AG04450 (cell line): ENCODE measurements around the gene MORC2. TPM values are rescaled to one million over a fixed set of nuclear protein-coding genes. Genes with fewer than 3 reads are reported as not detected.

Source experiments
- CTCF ChIA-PET: fragments of 300-600, 350-600 bp; formaldehyde crosslinking; extraction: SDS; loops from one replicate; lab custom pipeline; 2022; ENCODE audit warnings: antibody characterized with exemption, inconsistent platforms; lab: Charles Lee
- POLR2A ChIA-PET: fragments of 350-600 bp; formaldehyde crosslinking; extraction: SDS; loops from one replicate; lab custom pipeline; 2021; ENCODE audit warnings: antibody characterized with exemption, inconsistent platforms; lab: Yijun Ruan, JAX
- DNase-seq: peaks from one replicate; pipeline ENCODE4 v3.0.0-alpha.2; 2011; ENCODE audit warnings: low read depth, low spot score
- H3K27ac ChIP-seq: one replicate; pipeline ENCODE4 v1.5.1; 2012; ENCODE audit warnings: low read depth, low read length, control low read depth
- H3K27me3 ChIP-seq: one replicate; pipeline ENCODE4 v1.6.0; 2012; ENCODE audit warnings: low read length; ENCODE audit not compliant: control insufficient read depth, insufficient read depth
- H3K4me3 ChIP-seq: 2 replicates; pipeline ENCODE4 v1.5.1; 2011; ENCODE audit warnings: mild to moderate bottlenecking, low read depth, low read length, control low read depth
- H3K9me3 ChIP-seq: 2 replicates; pipeline ENCODE4 v1.5.1; 2012; ENCODE audit warnings: low read length; ENCODE audit not compliant: control insufficient read depth, insufficient read depth
- CTCF ChIP-seq: IDR thresholded peaks from 2 replicates; pipeline ENCODE4 v1.5.1; 2011; ENCODE audit warnings: low read depth, low read length, control low read depth, inconsistent platforms
- polyA plus RNA-seq: library from polyadenylated mRNA; depleted of rRNA; stranded (reverse); fragments of >200 nt; gene quantifications from 2 replicates; pipeline ENCODE4 v1.2.3, GENCODE V29; 2011; rRNA removed
- small RNA-seq: library from RNA; depleted of rRNA; stranded (forward); fragments of <200 nt; gene quantifications from one replicate; pipeline ENCODE3, GENCODE V24; 2012; ENCODE audit warnings: low read depth; ENCODE audit not compliant: insufficient read length

The MORC2 gene
- polyA plus RNA-seq, 1 experiment = 16.3 TPM

- ChIA-PET CTCF (no interaction called here), POLR2A (no interaction called here)
- DNase-seq = no peak
- Histone ChIP-seq H3K9me3 (no peaks in the 10 kb centered on the region), H3K27ac (no peak overlapping the region), H3K27me3 (peaks cover 12% of the 10 kb centered on the region), H3K4me3 (no peak overlapping the region)
- TF ChIP-seq CTCF = no peak
These were observed 92.3 kb downstream of the MORC2 start for GRCh38 chr22:30876221-30876751.

- H3K9me3 ChIP-seq = no peaks in the 10 kb centered on the region
- H3K4me3 ChIP-seq = no peak overlapping the region
- no peak overlapping the region for H3K27ac ChIP-seq
- CTCF ChIA-PET = interaction anchor here (1.1 kb wide), 1 partner anchor 241 kb away, joined by 3 read pairs; no protein-coding TSS in a partner anchor
- H3K27me3 ChIP-seq = peaks cover 12% of the 10 kb centered on the region
- TF ChIP-seq CTCF = no peak
- DNase-seq = no peak
- POLR2A ChIA-PET = no interaction called here
These were observed 92.9 kb downstream of the MORC2 start for GRCh38 chr22:30875481-30876215.

Small RNA genes within 50 kb of the gene (small RNA-seq; reads per million reads assigned to genes)
- not detected for gene RF01892

Other genes starting within 250 kb of the MORC2 start
- gene TUG1, start 491 bp upstream of the MORC2 start, polyA plus RNA-seq = 129 and 152 TPM in 2 replicates
- gene SMTN, start 112.5 kb upstream of the MORC2 start, polyA plus RNA-seq = 13.2 and 14.1 TPM in 2 replicates
- 89.0 and 153 TPM in 2 replicates for gene SELENOM, start 138.8 kb upstream of the MORC2 start, polyA plus RNA-seq
- gene INPP5J, start 154.2 kb upstream of the MORC2 start, polyA plus RNA-seq = 0.91 and 0.92 TPM in 2 replicates
- 0.10 and 0.11 TPM in 2 replicates for gene PLA2G3, start 171.7 kb upstream of the MORC2 start, polyA plus RNA-seq
- gene RNF185, start 191.4 kb upstream of the MORC2 start, polyA plus RNA-seq = 57.3 and 59.4 TPM in 2 replicates
- gene LIMK2, start 243.5 kb upstream of the MORC2 start, polyA plus RNA-seq = 5.0 and 9.0 TPM in 2 replicates